Middle frontal gyrus (tissue), 1 donor: ENCODE data around the gene HDGFL2.

Source experiments
- DNase-seq: peaks from one replicate; pipeline ENCODE4 v3.0.0-alpha.2; 2015; ENCODE audit warnings: low spot score; ENCODE audit errors: extremely low spot score

Gene HDGFL2

GRCh38 chr19:4464815-4465581 lies 7.1 kb upstream of the HDGFL2 start:
- DNase-seq: no peak

GRCh38 chr19:4467835-4468234 lies 4.3 kb upstream of the HDGFL2 start:
- no peak for DNase-seq

DNA sequence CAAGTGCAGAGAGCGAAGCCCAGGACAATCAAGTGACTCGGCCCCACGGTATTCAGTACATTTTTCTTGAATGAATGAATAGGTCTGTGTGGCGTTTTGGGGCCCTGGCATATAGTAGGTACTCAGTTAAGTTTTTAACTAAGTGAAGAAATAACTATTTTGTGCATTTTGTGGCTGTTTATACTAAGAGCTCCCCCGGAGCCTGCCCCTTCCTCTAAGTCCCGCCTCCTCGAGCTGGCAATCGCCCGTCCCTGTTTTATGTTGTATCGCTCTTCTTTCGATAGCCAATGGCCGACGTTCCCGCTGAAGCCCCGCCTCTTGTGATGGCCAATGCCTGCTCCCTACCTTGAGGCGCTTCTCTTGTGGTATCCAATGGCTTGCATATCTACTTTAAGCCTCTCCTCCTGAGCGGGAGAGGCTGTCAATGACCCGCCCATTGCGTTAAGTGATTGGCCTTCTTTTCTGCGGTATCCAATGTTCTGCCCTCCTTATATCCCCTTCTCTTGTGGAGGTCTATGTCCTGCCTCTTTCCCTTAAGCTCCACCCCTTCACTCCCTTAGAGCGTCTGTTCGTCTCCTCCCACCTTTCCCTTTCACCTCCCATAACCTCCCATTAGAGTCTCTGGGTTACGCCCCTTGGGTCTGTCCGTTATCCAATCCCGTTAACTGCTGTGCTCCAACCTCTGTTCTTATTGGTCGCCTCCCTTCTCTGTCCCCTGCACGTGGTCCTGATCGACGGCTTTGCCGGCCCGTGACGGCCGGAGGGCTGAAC lies 509 bp upstream of the HDGFL2 start:
- DNase-seq: peak; percentile 98

GRCh38 chr19:4473011-4473762 lies 1.1 kb downstream of the HDGFL2 start:
- DNase-seq: no peak

GRCh38 chr19:4473763-4474513 lies 1.8 kb downstream of the HDGFL2 start:
- no peak for DNase-seq

- DNase-seq: peak; percentile 56
Measured at GRCh38 chr19:4474514-4475022, 2.5 kb downstream of the HDGFL2 start.

- no peak for DNase-seq
Measured at GRCh38 chr19:4477034-4477801, 5.1 kb downstream of the HDGFL2 start.

DNA sequence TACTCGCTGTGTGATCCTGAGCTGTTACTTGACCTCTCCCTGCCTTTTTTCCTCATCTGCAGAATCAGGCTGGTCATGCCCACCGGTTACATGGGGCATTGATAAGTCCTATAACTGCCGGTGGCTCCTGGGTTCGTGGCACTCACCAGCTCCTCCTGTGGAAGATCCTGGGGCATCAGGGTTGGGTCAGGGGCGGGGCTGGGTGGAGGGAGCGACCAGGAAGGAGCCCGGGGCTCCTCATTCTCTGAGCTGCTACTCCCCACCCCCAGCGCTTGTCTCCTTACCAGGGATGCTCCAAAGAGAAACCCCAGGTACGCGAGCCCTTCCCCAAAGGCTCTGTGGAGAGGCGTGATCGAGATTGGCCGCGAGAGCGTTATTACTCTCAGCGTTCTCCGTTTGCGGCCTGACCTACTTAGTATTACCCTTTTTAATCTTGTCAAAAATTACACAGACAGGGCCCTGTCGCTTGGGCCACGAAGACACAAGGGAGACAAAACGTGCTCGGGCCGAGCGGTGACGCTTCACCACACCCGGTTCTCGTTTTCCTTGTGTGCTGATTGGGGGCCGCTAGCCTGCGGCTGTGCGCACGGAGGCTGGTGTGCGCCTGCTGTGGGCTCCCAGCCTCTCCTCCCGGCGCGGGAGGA lies 10.7 kb downstream of the HDGFL2 start:
- no peak for DNase-seq

- no peak for DNase-seq
Measured at GRCh38 chr19:4483385-4483784, 11.3 kb downstream of the HDGFL2 start.

DNA sequence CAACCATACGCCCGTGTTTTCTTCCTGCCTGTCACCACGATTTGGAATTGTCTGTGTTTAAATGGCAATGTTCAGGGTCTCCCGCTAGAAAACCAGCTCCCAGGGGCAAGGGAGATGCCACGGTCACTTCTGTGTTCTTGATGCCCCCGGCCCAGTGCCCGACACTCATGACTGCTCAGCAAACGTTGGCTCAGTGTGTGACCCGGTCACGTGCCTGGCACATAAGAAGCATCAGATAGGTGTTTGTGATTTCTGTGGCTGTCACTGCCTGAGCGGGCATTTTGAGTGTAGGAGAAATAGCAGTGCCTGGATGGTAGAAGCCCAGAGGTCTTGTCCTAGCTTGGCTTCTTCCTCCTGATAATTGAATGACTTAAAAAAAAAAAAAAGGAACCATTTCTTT lies 15.5 kb downstream of the HDGFL2 start:
- DNase-seq: no peak

GRCh38 chr19:4488496-4488895 lies 16.4 kb downstream of the HDGFL2 start:
- no peak for DNase-seq

DNA sequence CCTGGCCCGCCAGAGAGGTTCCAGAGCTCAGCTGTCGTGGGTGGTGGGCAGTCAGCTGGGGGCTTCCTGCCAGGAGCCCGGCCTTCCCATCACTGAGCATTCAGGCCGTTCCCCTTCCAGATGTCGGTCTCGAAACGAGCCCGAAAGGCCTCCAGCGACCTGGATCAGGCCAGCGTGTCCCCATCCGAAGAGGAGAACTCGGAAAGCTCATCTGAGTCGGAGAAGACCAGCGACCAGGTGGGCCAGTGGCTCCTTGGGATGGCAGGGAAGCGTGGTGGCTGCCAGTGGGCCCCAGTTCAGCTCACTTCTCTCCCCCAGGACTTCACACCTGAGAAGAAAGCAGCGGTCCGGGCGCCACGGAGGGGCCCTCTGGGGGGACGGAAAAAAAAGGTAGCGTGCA lies 19.3 kb downstream of the HDGFL2 start:
- no peak for DNase-seq

DNA sequence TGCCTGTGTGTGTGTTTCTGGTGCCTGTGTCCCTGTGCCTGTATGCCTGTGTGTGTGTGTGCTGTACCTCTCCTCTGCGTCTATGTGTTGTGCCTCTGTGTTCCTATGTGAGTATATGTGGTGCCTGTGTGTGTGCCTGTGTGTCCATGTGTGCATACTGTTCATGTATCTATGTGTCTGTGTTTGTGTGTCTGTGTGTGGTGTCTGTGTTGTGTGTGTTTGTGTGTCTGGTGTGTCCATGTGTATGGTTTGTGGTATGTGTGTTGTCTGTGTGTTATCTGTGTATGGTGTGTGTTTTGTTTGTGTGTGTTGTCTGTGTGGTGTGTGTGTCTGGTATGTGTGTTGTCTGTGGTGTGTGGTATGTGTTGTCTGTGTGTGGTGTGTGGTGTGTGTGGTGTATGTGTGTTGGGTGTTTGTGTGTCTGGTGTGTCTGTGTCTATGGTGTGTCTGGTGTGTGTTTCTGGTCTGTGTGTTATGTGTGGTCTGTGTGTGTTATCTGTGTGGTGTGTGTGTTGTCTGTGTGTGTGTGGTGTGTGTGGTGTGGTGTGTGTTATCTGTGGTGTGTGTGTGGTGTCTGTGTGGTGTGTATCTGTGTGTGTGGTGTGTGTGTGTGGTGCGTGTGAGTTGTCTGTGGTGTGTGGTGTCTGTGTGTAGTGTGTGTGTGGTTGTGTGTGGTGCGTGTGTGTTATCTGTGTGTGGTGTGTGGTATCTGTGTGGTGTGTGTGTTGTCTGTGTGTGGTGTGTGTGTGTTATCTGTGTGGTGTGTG lies 20.4 kb downstream of the HDGFL2 start:
- no peak for DNase-seq

DNA sequence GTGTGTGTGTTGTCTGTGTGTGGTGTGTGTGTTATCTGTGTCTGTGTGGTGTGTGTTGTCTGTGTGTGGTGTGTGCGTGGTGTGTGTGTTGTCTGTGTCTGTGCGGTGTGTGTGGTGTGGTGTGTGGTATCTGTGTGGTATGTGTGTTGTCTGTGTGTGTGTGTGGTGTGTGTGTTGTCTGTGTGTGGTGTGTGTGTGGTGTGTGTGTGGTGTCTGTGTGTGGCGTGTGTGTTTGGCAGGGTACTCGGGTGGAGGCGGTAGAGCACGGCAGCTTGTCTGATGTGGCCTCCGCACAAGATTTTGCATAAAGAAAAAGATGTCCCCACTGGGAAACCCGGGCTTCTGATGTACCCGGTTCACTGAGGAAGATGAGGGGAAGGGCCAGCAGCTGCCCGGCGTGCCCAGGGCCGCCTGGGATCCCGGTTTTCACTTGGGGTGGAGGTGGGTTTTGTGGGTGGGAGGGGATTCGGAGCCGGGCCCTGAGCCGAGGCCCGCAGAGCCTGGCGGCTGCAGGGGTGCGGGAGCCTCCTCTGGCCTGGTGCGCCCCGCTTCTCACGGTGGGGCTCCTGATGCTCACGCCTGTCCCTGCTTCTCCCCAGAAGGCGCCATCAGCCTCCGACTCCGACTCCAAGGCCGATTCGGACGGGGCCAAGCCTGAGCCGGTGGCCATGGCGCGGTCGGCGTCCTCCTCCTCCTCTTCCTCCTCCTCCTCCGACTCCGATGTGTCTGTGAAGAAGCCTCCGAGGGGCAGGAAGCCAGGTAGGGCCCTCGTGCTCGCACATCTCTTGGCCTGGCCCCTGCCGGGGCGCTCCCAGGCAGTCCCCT lies 21.2 kb downstream of the HDGFL2 start:
- no peak for DNase-seq

DNA sequence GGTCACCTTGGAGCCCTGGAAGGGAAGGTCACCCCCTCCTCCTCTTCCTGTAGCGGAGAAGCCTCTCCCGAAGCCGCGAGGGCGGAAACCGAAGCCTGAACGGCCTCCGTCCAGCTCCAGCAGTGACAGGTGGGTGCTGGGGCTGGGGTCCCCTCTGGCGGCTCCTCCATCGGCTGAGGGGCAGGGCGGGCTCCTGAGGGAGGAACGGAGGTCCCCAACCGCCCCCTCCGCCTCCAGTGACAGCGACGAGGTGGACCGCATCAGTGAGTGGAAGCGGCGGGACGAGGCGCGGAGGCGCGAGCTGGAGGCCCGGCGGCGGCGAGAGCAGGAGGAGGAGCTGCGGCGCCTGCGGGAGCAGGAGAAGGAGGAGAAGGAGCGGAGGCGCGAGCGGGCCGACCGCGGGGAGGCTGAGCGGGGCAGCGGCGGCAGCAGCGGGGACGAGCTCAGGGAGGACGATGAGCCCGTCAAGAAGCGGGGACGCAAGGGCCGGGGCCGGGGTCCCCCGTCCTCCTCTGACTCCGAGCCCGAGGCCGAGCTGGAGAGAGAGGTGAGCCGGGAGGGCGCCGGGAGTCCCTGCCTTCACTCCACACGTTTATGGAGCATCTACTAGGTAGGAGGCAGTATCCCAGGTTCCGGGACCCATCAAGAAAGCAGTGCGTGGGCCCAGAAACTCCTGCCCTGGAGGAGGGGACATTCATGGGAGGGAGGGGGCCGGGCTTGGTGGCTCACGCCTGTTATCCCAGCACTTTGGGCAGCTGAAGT lies 22.0 kb downstream of the HDGFL2 start:
- no peak for DNase-seq

GRCh38 chr19:4494691-4495064 lies 22.6 kb downstream of the HDGFL2 start:
- no peak for DNase-seq

DNA sequence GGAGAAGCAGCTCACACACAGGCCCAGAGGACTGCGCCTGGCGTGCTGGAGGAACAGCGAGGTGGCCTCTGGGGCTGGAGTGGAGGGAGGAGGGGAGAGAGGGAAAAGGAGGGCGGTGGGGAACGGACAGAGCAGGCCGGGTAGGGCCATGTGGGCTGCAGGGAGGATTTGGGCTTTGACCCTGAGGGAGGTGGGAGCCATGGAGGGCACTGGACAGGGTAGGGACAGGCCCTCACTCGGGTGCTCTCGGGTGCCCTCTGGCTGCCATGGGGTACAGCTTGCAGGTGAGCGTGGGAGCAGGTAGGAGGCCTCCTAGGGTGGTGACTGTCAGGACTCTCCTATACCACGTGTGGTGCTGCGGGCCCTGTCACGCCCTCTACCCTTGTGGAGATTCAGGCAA lies 23.4 kb downstream of the HDGFL2 start:
- DNase-seq: no peak

- no peak for DNase-seq
Measured at GRCh38 chr19:4496304-4496703, 24.2 kb downstream of the HDGFL2 start.
